ENCODE results near the gene NES. TPM values are rescaled to one million over a fixed set of nuclear protein-coding genes. Genes with fewer than 3 reads are reported as not detected.

The NES gene
- total RNA-seq, 4 donors from 2014 or later = 17.4 to 76.4 (median 27.7) TPM

DNA sequence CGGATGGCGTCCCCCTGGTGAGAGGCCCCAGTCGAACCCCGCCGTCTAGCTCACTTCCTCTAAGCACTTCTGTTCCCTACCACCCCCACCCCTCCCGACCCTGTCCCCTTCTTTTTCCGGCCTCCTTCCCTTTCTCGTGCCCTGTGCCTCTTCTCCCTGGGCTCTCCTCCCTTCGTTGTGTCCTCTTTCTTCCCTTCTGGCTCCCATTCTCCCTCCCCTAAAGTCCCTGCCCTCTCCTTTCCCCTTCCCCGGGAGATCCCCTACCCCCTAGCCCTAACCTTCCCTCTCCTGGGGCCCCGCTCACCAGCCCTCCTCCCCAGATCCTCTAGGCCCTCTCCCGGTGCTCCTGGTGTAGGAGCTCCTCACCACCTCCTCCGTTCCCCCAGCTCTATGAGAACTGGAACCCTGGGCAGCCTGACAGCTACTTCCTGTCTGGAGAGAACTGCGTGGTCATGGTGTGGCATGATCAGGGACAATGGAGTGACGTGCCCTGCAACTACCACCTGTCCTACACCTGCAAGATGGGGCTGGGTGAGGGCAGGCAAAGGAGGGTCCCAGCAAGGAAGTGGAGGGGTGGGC, 19.4 kb downstream of the NES start:
- no peak for DNase-seq (ENCODE audit: low spot score)
- ATAC-seq (ENCODE audit: low FRiP score) = no peak
- TF ChIP-seq, protein P1, sequence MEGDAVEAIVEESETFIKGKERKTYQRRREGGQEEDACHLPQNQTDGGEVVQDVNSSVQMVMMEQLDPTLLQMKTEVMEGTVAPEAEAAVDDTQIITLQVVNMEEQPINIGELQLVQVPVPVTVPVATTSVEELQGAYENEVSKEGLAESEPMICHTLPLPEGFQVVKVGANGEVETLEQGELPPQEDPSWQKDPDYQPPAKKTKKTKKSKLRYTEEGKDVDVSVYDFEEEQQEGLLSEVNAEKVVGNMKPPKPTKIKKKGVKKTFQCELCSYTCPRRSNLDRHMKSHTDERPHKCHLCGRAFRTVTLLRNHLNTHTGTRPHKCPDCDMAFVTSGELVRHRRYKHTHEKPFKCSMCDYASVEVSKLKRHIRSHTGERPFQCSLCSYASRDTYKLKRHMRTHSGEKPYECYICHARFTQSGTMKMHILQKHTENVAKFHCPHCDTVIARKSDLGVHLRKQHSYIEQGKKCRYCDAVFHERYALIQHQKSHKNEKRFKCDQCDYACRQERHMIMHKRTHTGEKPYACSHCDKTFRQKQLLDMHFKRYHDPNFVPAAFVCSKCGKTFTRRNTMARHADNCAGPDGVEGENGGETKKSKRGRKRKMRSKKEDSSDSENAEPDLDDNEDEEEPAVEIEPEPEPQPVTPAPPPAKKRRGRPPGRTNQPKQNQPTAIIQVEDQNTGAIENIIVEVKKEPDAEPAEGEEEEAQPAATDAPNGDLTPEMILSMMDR (IDR thresholded peaks at IDR 0.05) = no peak

DNA sequence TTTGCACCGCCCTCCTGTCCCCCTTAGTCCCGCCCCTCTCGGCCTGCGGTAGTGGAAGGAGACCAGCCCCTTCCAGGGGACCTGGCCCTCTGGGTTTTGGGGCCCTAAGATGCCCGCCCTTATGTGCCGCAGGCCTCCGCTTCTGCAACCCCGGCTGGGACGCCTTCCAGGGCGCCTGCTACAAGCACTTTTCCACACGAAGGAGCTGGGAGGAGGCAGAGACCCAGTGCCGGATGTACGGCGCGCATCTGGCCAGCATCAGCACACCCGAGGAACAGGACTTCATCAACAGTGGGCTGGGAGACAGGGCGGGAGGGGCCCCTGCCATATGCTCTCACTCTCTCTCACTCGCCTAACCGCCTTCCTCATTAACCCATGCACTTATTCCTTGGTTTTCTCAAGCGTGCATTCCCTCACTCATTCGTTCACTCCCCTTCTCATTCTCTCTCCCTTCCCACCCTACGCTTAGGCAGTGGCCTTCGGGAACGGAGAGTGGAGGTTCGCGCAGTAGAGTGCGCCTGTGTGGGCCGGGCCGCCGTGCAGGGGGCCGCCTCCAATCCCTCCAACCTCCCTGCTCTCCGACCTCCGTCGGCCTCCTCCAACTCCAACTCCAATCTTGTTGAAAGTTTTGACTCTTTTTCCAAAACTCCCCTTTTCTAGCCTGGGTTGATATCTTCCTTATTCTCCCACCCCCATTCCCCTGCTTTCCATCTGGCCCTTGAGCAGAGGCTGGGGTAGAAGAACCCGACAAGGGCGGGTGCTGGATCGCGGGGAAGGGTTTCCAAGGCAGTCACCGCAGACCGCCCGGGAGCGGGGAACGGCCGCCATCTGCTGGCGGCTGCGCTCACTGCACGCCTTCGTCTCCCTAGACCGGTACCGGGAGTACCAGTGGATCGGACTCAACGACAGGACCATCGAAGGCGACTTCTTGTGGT, 20.1 kb downstream of the NES start:
- TF ChIP-seq, protein P1 (IDR thresholded peaks at IDR 0.05) = peak in 2 of 3 donors; percentile 17 to 94
- ATAC-seq (ENCODE audit: low FRiP score) = peak; percentile 27

DNA sequence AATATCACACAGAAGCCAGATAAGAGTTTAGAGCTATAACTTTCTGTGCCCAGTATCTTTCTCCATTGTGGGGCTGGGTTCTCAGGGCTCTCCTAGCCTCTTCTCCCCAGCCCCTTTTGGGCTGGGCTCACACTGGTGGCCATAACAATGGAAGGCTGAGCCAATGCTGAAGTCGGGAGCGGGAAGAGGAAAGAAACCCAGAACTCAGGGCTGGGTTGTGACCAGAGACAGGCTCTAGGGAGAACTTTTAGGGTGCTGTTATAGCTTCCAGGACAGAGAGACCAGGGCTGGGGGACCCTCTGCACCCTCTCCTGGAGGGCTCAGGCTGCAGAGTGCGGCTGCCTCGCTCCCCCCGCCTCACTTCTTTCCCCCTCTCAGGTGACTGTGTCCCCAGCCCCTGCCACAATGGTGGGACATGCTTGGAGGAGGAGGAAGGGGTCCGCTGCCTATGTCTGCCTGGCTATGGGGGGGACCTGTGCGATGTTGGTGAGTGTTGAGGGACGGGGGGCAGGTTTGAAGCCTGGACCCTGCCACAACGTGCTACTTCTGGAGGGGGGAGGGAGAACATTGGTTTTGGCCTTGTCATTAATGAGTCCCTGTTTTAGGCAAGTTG, 21.2 kb downstream of the NES start:
- TF ChIP-seq, protein P1 (IDR thresholded peaks at IDR 0.05) = no peak
- no peak for ATAC-seq (ENCODE audit: low FRiP score)
- DNase-seq (ENCODE audit: low spot score) = no peak

More for the DNA sequence above, 20.1 kb downstream of the NES start:
- peak; percentile 55 for DNase-seq (ENCODE audit: low spot score)

DNA sequence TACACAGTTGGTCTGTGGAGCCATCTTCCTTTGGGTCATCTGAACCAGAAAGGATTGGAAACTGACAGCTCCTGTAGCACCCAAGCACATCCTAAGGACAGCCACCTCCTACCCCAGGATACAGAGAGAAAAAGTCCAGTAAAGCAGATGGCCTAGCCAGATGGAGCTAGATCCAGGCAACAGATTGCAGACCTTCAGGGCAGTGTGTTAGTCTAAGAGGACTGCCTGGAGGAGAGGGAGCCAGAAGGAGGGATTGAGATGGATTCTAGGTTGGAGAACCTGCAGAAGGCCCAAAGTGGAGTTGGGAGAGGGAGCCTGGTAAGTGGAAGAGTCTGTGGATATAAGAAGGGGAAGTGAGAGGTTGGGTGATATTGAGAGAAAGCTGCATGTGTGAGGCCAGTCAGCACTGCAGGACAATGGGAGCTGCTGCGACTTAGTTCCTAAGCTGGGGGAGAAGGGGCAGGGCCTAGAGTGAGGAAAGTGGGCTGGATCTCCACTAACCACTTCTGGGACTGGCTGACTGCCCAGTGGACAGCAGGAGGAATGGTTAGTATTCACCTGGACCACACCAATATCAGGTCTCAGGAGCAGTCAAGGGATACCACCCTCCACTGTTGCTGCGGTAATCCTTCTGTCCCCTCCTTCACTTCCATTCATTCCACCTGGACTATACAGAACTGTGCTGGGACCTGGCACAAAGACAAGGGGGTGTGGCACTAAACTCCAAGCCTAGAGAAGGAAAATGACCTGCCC, 21.9 kb downstream of the NES start:
- TF ChIP-seq, protein P1 (IDR thresholded peaks at IDR 0.05) = no peak
- no peak for ATAC-seq (ENCODE audit: low FRiP score)

DNA sequence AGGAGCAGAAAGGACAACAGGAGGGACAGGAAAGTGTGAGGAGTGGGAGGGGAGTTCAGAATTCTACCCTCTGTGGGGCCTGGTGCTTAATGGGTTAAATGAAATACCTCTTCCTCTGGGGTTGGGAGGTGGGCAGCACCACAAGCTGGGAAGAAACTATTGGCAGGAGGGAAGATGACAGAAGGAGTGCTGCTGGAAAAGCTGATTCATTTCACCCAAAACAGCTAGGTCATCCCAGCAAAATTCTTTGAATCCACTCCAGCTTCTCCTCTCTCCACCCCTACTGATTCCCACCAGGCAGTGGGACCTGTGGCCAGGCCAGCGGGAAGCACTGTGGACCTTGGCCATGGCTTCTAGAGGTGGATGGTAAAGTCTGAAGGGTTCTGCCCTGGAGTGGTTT, 22.5 kb downstream of the NES start:
- no peak for ATAC-seq (ENCODE audit: low FRiP score)
- TF ChIP-seq, protein P1 (IDR thresholded peaks at IDR 0.05) = no peak

More for the DNA sequence above, 21.9 kb downstream of the NES start:
- no peak for DNase-seq (ENCODE audit: low spot score)

DNA sequence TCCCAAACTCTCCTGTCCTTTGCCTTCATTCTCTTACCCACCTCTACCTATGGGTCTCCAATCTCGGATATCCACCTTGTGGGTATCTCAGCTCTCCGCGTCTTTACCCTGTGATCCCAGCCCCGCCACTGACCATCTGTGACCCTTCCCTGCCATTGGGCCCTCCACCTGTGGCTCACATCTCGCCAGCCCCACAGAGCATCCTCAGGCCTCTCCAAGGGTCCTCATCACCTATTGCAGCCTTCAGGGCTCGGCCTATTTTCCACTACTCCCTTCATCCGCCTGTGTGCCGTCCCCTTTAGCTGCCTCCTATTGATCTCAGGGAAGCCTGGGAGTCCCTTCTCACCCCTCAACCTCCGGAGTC, 24.2 kb downstream of the NES start:
- DNase-seq (ENCODE audit: low spot score) (no peak), ATAC-seq (ENCODE audit: low FRiP score) (no peak)
- TF ChIP-seq, protein P1 (IDR thresholded peaks at IDR 0.05) = no peak

More for the DNA sequence above, 22.5 kb downstream of the NES start:
- no peak for DNase-seq (ENCODE audit: low spot score)
